Measurements from ENCODE around the gene MORF4L1.

MORF4L1 gene

GRCh38 chr15:78878356-78878755 is 5.7 kb downstream of the MORF4L1 start:
- DNase-seq (ENCODE audit: low spot score): no peak
- in situ Hi-C loops (cut with MboI; ENCODE audit: low sequenced_read_pairs, unreplicated experiment): no loop called here
- TF ChIP-seq CTCF (IDR thresholded peaks at IDR 0.05; ENCODE audit: borderline replicate concordance, control extremely low read depth, extremely low read depth, insufficient read depth, missing control alignments): no peak

- TF ChIP-seq CTCF (IDR thresholded peaks at IDR 0.05; ENCODE audit: borderline replicate concordance, control extremely low read depth, extremely low read depth, insufficient read depth, missing control alignments): no peak
- in situ Hi-C loops (cut with MboI; ENCODE audit: low sequenced_read_pairs, unreplicated experiment): no loop called here
- no peak for DNase-seq (ENCODE audit: low spot score)
Observed at GRCh38 chr15:78879517-78880241, 7.0 kb downstream of the MORF4L1 start.

GRCh38 chr15:78880242-78880533 is 7.5 kb downstream of the MORF4L1 start:
- DNase-seq (ENCODE audit: low spot score): no peak
- TF ChIP-seq CTCF (IDR thresholded peaks at IDR 0.05; ENCODE audit: borderline replicate concordance, control extremely low read depth, extremely low read depth, insufficient read depth, missing control alignments): no peak
- in situ Hi-C loops (cut with MboI; ENCODE audit: low sequenced_read_pairs, unreplicated experiment): no loop called here

- in situ Hi-C loops (cut with MboI; ENCODE audit: low sequenced_read_pairs, unreplicated experiment): no loop called here
- no peak for TF ChIP-seq CTCF (IDR thresholded peaks at IDR 0.05; ENCODE audit: borderline replicate concordance, control extremely low read depth, extremely low read depth, insufficient read depth, missing control alignments)
- no peak for DNase-seq (ENCODE audit: low spot score)
Observed at GRCh38 chr15:78880813-78881212, 8.1 kb downstream of the MORF4L1 start.

- in situ Hi-C loops (cut with MboI; ENCODE audit: low sequenced_read_pairs, unreplicated experiment): no loop called here
- no peak for TF ChIP-seq CTCF (IDR thresholded peaks at IDR 0.05; ENCODE audit: borderline replicate concordance, control extremely low read depth, extremely low read depth, insufficient read depth, missing control alignments)
- DNase-seq (ENCODE audit: low spot score): no peak
Observed at GRCh38 chr15:78881681-78882080, 9.0 kb downstream of the MORF4L1 start.

GRCh38 chr15:78889000-78889399 is 16.3 kb downstream of the MORF4L1 start:
- in situ Hi-C loops (cut with MboI; ENCODE audit: low sequenced_read_pairs, unreplicated experiment): no loop called here
- no peak for DNase-seq (ENCODE audit: low spot score)
- TF ChIP-seq CTCF (IDR thresholded peaks at IDR 0.05; ENCODE audit: borderline replicate concordance, control extremely low read depth, extremely low read depth, insufficient read depth, missing control alignments): no peak
